Measurements from ENCODE around the gene INAFM2.

The INAFM2 gene

GRCh38 chr15:40323239-40323952 is at the start of gene INAFM2:
TSS of gene INAFM2 (plus strand) at chr15:40323692. CDS start at chr15:40324056, 364 bp downstream.
- peak; percentile 98 for DNase-seq

- peak; percentile 92 for DNase-seq
Measured at GRCh38 chr15:40274350-40275274, 48.9 kb upstream of the INAFM2 start.

DNA sequence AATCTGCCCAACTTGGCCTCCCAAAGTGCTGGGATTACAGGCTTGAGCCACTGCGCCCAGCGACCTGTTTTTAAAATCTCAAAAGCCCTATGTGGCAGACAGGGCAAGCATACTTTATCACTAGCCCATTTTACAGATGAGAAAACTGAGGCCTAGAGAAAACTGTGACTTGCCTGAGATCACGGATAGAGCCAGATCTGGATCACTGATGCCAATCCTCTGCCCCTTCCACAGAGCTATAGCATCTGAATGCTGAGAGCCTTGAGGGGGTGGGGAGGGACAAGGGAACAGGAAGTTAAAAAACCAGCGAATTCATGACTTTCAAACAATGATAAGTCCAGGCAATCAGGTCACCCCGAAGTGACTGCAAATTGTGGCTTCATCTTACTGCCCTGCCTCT is 48.0 kb upstream of the INAFM2 start:
- no peak for DNase-seq

DNA sequence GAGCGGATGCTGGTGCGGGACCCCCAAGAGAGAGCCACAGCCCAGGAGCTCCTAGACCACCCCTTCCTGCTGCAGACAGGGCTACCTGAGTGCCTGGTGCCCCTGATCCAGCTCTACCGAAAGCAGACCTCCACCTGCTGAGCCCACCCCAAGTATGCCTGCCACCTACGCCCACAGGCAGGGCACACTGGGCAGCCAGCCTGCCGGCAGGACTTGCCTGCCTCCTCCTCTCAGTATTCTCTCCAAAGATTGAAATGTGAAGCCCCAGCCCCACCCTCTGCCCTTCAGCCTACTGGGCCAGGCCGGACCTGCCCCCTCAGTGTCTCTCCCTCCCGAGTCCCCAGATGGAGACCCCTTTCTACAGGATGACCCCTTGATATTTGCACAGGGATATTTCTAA is 47.5 kb upstream of the INAFM2 start:
- DNase-seq: no peak

DNA sequence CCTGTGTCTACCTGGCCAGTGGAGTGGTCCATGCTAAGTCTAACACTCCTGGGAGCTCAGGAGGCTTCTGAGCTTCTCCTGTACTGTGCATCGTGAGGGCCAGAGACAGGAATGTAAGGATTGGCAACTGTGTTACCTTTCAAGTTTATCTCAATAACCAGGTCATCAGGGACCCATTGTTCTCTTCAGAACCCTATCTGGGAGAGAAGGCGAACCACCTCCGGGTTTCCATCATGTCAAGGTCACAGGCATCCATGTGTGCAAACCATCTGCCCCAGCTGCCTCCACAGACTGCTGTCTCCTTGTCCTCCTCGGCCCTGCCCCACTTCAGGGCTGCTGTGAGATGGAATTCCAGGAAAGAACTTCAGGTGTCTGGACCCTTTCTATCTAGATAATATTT is 46.6 kb upstream of the INAFM2 start:
- no peak for DNase-seq

DNA sequence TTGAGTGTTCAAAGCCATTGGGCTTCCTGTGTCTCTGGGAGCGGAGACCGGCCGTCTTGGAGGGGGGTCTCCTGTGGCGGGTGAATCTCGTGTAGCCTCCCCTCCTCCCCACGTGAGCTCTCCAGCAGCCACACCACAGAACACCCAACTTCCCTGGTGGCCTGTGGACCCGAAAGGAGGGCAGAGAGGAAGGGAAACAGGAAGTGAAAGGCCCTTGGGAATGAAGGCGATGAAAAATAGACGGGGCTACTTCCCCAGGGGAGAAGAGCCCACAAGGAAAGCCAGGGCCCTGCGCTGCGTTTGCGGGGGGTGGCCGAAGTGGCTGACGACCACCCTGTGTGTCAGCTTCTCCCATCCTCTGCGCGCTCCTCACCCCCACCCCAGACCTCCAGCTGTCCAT is 46.0 kb upstream of the INAFM2 start:
- no peak for DNase-seq

DNA sequence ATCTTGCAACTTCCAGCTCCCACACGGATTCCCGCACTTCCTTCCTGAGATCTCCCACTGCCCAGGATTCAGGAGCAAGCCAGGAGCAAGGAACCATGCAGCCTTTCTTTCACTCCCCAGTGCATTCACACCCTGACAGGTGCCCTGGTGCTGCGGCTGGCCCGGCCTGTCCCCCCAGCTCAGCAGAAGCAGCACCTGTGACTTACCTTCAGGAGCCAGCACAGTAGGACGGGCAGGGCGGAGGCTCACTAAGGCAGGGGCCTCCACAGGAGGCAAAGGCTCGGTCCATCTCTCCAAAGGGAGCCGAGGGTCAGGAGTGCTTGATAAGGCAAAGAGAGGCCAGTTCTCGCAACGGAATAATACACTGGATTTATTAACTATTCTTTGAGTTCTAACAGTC is 45.5 kb upstream of the INAFM2 start:
- DNase-seq: no peak

DNA sequence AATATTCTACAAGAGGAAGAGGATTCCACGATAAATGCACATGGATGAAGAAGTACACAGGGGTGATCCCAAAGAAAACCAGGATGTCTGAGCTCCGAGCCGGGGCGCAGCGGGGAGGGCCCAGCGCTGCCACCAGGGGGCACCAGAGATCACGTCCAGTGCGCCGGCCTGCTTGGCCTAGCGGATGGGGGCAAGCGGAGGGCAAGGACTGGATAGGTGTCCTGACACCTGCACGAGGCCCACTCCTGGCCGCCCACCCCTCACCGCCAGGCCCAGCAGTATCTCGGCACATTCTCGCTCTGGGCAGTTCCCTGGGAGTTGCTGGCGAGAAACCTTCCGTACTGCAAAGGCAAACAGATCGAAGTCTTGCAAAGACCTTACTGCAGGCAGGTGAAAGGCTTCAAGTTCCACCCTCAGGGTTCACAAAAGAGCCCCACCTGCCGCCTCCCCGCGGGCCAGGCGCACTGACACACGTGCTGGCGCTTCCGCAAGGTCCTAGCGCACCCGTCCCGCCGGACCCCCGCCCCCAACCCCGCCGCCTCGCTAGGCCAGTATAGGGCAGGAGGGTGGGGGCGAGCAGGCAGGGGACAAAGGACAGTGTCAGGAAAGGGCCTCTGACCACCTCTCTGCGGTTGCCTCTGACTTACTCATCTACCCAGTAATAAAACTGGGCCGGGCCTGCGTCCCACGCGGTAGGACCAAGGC is 43.9 kb upstream of the INAFM2 start:
- DNase-seq: peak; percentile 91

DNA sequence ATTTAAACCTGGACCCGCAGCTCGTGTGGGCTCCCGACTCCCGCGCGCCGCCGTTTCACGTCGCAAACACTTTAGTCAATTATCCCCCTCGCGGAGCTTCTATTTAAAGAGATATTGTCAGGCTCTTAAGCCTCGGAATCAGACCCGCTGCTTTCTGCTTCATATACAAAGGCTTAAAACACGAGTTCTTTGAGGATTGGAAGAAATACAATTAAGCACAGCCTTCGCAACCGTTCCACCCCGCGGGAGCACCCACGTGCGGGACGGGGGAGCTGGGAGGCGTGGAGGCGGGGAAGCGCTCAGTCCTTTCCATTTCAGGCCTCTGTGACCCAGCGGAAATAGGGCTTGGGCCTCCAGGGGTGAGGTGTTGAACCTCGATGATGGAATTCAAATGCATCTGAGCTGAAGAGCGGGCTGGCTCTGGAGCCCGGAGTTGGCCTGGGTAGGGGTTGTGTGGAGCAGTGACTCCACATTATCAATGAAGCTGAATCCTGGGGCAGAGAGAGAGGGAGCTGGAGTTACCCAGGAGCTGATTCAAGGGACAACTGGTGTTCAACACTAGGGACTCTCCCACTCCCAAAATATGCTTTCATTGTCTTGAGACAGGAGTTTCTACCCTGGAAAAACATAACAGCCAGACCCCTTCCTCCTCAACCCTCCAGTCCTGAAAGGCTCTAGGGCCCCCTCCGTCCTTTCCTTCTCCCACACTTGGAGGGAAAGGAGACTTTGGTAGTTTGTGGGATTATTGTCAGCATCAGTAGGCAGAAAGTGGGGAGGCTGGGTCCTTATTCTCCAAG is 43.0 kb upstream of the INAFM2 start:
- peak; percentile 52 for DNase-seq

- DNase-seq: no peak
Measured at GRCh38 chr15:40281057-40281800, 42.3 kb upstream of the INAFM2 start.

- no peak for DNase-seq
Measured at GRCh38 chr15:40281801-40282146, 41.7 kb upstream of the INAFM2 start.

GRCh38 chr15:40282147-40282868 is 41.2 kb upstream of the INAFM2 start:
- peak; percentile 75 for DNase-seq

DNA sequence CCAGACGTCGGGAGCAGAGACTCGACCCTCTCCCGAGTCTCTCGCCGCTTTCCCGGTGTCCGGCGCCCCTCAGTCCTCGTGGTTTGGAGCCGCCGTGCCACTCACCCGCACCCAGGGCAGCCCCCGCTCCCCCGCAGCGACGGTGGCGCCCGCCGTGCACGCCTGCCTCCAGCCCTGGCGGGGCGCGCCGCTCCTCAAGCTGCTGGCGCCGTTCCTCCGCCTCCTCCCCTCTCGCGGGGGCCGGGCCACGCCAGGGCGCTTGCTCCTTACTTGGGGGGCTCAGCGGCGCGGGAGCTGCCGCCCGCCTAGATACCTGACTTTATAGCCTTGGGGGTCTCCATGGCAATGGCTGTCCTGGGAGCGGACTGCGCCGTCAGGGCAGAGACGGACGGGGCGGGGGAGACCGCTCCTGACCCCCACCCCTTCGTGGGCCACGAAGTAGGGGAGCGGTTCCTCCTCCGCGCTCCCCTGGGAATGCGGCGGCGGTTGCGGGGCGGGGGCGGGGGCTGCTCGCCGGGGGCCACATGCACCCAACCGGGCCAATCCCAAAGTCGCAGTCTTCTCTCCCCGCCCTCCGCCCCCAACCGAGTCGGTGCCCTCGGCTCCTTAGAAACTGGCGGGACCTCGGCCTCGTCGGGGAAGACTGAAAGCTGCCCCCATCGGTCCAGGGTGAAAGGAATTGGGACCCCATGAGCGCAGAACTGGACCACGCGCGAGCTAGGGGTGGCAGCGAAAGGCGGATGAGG is 40.5 kb upstream of the INAFM2 start, which contains the start of gene ANKRD63:
TSS of gene ANKRD63 (minus strand) at position 196 of the 746 bp plus-strand sequence. CDS start 478 bp downstream, outside the sequence.
- peak; percentile 63 for DNase-seq

- DNase-seq: peak; percentile 42
Measured at GRCh38 chr15:40283615-40284300, 39.7 kb upstream of the INAFM2 start.

GRCh38 chr15:40285151-40285550 is 38.3 kb upstream of the INAFM2 start:
- no peak for DNase-seq

- no peak for DNase-seq
Measured at GRCh38 chr15:40285554-40286011, 37.9 kb upstream of the INAFM2 start.

DNA sequence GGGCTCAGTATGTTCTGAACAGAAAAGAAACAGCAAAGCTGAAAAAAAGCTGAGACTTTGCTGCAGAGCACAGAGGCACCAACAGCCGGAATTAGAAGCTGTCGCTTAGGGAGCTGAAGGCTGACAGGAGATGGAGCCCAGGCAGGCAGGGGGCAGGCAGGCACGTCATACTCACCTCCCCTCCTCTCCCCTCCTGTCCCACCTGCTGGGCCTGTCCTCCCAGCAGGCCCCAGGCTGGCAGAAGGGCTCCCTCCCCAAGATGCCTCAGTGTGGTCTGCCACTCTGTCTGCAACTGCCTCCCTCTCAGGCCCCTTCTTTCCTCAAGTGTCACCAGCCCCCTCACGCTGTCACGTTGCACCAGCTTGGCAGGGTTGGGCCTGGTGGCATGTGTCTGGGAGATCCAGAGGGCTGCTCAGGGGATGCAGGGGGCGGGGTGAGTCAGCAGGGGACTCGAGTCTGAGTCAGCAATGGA is 37.4 kb upstream of the INAFM2 start:
- no peak for DNase-seq

GRCh38 chr15:40286794-40287193 is 36.7 kb upstream of the INAFM2 start:
- no peak for DNase-seq

- no peak for DNase-seq
Measured at GRCh38 chr15:40287505-40287904, 36.0 kb upstream of the INAFM2 start.
